HCT116 (cell line): ENCODE data around the gene SPAM1. TPM values are rescaled to one million over a fixed set of nuclear protein-coding genes. Genes with fewer than 3 reads are reported as not detected.

Experiments
- ATAC-seq: fragments of 200-7000 bp; cut with Tn5 transposase; 2 replicates; pipeline ENCODE4 v1.9.1; 2020; ENCODE audit warnings: mild to moderate bottlenecking, moderate library complexity
- BruUV-seq: library from RNA; stranded (reverse); fragments of 400-500 nt; replicated peaks from 2 replicates; lab custom pipeline; 2021; lab: Mats Ljungman, UMichigan
- CTCF ChIA-PET: fragments of 300-600 bp; sonication (Branson Sonifier 250); formaldehyde crosslinking; loops from one replicate; lab custom pipeline; 2021; ENCODE audit warnings: antibody characterized with exemption; lab: Charles Lee
- POLR2A ChIA-PET: fragments of 300-600, 350-600 bp; sonication (Branson Sonifier 250); formaldehyde crosslinking; loops from one replicate; lab custom pipeline; 2021; ENCODE audit warnings: antibody characterized with exemption; lab: Charles Lee
- RAD21 ChIA-PET, 2 experiments: fragments of 300-600 bp; sonication (Branson Sonifier 250); formaldehyde crosslinking; loops; one replicate each; lab custom pipeline; 2023; ENCODE audit warnings: low total read pairs in 2 of 2; ENCODE audit not compliant: uncharacterized antibody in 2 of 2, unreplicated experiment in 2 of 2, low non-redundant PET in 1 of 2; lab: Charles Lee
- DNase-seq: peaks from one replicate; pipeline ENCODE4 v3.0.0-alpha.2; 2010; ENCODE audit warnings: low read depth, low spot score
- H2AFZ ChIP-seq: fragments of 200-600 bp; shearing (Covaris generic), sonication (generic); 2 replicates; pipeline ENCODE4 v1.6.1; 2017; ENCODE audit warnings: low read depth, mixed run types, mixed read lengths, antibody characterized with exemption, low read length; ENCODE audit not compliant: poor library complexity, severe bottlenecking
- H3K27ac ChIP-seq: 2 replicates; pipeline ENCODE4 v1.5.1; 2012; ENCODE audit warnings: low read depth, low read length
- H3K27me3 ChIP-seq: fragments of 200-600 bp; sonication (generic); 2 replicates; pipeline ENCODE4 v1.6.1; 2016; ENCODE audit warnings: mixed run types, low read length, mixed read lengths; ENCODE audit not compliant: insufficient read depth
- H3K36me3 ChIP-seq, 2 experiments: fragments of 200-500 bp in 1 of 2; fragments of 200-600 bp in 1 of 2; sonication (Bioruptor generic) in 1 of 2; sonication (generic) in 1 of 2; 2 replicates each; pipeline versions ENCODE4 v1.5.1 to v1.6.1; 2014 to 2016; ENCODE audit warnings: low read length in 2 of 2, inconsistent platforms in 1 of 2, mixed read lengths in 1 of 2, mixed run types in 1 of 2; ENCODE audit not compliant: insufficient read depth in 2 of 2, control insufficient read depth in 1 of 2
- H3K4me1 ChIP-seq, 2 experiments: fragments of 200-600 bp in 1 of 2; sonication (generic) in 1 of 2; 2 replicates each; pipeline versions ENCODE4 v1.5.1 to v1.6.1; 2012 to 2017; ENCODE audit warnings: low read length in 2 of 2, inconsistent platforms in 1 of 2, mild to moderate bottlenecking in 1 of 2, mixed read lengths in 1 of 2, mixed run types in 1 of 2, moderate library complexity in 1 of 2; ENCODE audit not compliant: insufficient read depth in 2 of 2, control insufficient read depth in 1 of 2
- H3K4me2 ChIP-seq: fragments of 200-600 bp; sonication (generic); 2 replicates; pipeline ENCODE4 v1.6.1; 2017; ENCODE audit warnings: mixed run types, low read length, mixed read lengths
- H3K4me3 ChIP-seq, 2 experiments: fragments of 200-600 bp in 1 of 2; sonication (generic) in 1 of 2; replicated peaks in 1 of 2; 2 replicates each; pipeline ENCODE4 v1.5.1; 2011 to 2016; ENCODE audit warnings: low read length in 2 of 2, control low read depth in 1 of 2, low read depth in 1 of 2, mild to moderate bottlenecking in 1 of 2, mixed read lengths in 1 of 2, mixed run types in 1 of 2
- H3K79me2 ChIP-seq: fragments of 200-600 bp; sonication (generic); 2 replicates; pipeline ENCODE4 v1.6.1; 2017; ENCODE audit warnings: mild to moderate bottlenecking, mixed run types, low read length, moderate library complexity, mixed read lengths; ENCODE audit not compliant: insufficient read depth
- H3K9ac ChIP-seq: fragments of 200-600 bp; sonication (generic); 2 replicates; pipeline ENCODE4 v1.6.1; 2016; ENCODE audit warnings: low read length, mixed read lengths
- H3K9me2 ChIP-seq: fragments of 200-600 bp; sonication (generic), shearing (Covaris generic); 2 replicates; pipeline ENCODE4 v1.6.1; 2017; ENCODE audit warnings: mixed run types, mild to moderate bottlenecking, moderate library complexity; ENCODE audit not compliant: insufficient read depth
- H3K9me3 ChIP-seq, 2 experiments: fragments of 200-500 bp in 1 of 2; fragments of 200-600 bp in 1 of 2; sonication (Bioruptor generic) in 1 of 2; sonication (generic) in 1 of 2; 2 replicates each; pipeline ENCODE4 v1.6.1; 2014 to 2017; ENCODE audit warnings: low read length in 2 of 2, mixed read lengths in 2 of 2, inconsistent platforms in 1 of 2, low read depth in 1 of 2, mild to moderate bottlenecking in 1 of 2, mixed run types in 1 of 2, moderate library complexity in 1 of 2; ENCODE audit not compliant: control insufficient read depth in 1 of 2, insufficient read depth in 1 of 2
- H4K20me1 ChIP-seq: fragments of 200-600 bp; sonication (generic), shearing (Covaris generic); 2 replicates; pipeline ENCODE4 v1.6.1; 2017; ENCODE audit warnings: mixed run types, mild to moderate bottlenecking, moderate library complexity; ENCODE audit not compliant: insufficient read depth
- CBX3 ChIP-seq: IDR thresholded peaks from 2 replicates; pipeline ENCODE4 v1.6.1; 2012; ENCODE audit warnings: low read depth
- CEBPB ChIP-seq: IDR thresholded peaks from 2 replicates; pipeline ENCODE4 v1.6.1; 2012; ENCODE audit warnings: low read depth
- EGR1 ChIP-seq: IDR thresholded peaks from 2 replicates; pipeline ENCODE4 v1.6.1; 2012; ENCODE audit warnings: low read depth
- JUND ChIP-seq: IDR thresholded peaks from 2 replicates; pipeline ENCODE4 v1.6.1; 2012
- TCF7L2 ChIP-seq: IDR thresholded peaks from 2 replicates; pipeline ENCODE4 v1.7.0; 2011; ENCODE audit warnings: borderline replicate concordance, inconsistent platforms; ENCODE audit not compliant: insufficient read depth, insufficient read length; ENCODE audit errors: extremely low read depth
- intact Hi-C: fragments of 100-400 bp; cut with micrococcal nuclease; formaldehyde crosslinking; loops from 2 replicates; pipeline ENCODE4 v1.10.0; 2022
- total RNA-seq: library from RNA; stranded (reverse); gene quantifications from one replicate; pipeline ENCODE4 v1.2.1, GENCODE V29; 2021; ENCODE audit not compliant: unreplicated experiment
- TF ChIP-seq, protein P1 (sequence below): IDR thresholded peaks from 2 replicates; pipeline ENCODE4 v1.6.1; 2012; ENCODE audit warnings: low read depth
- TF ChIP-seq, protein P2 (sequence below): IDR thresholded peaks from 2 replicates; pipeline ENCODE4 v1.6.1; 2012
- TF ChIP-seq, protein P3 (sequence below), 3 experiments: fragments of 200-600 bp in 1 of 3; sonication (generic) in 1 of 3; IDR thresholded peaks in 2 of 3; conservative IDR thresholded peaks in 1 of 3; 2 replicates each; pipeline ENCODE4 v1.5.1; 2012 to 2017; ENCODE audit warnings: low read depth in 2 of 3, low read length in 2 of 3, antibody characterized with exemption in 1 of 3, borderline replicate concordance in 1 of 3, control low read depth in 1 of 3, mild to moderate bottlenecking in 1 of 3, mixed read lengths in 1 of 3, mixed run types in 1 of 3, moderate library complexity in 1 of 3; ENCODE audit not compliant: insufficient read depth in 1 of 3
- TF ChIP-seq, protein P4 (sequence below): IDR thresholded peaks from 2 replicates; pipeline ENCODE4 v1.6.1; 2012

The SPAM1 gene
- total RNA-seq, 1 experiment from 2014 or later: not detected

DNA sequence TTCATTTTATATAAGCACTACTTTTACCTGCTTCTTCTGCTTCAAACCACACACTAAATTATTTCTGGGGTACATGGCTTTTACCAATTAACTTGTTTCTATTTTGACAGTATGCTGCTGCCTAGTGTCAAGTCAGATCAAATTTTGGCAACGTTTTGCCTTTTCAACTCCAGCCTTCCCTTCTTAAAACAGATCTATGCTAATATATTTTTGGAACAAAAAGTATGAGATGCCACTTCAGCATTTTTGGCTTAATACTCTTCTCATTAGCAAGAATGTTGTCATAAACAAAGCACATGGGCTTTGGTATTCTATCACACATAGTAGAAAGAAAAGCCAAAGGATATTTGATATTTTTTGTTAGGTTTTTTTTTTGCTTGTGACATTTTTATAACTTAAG lies 47.8 kb downstream of the SPAM1 start:
- Histone ChIP-seq H2AFZ (no peak overlapping the region), H3K27me3 (no peaks in the 10 kb centered on the region), H3K79me2 (no peaks in the 10 kb centered on the region), H3K27ac (no peak overlapping the region), H3K36me3 (no peaks in the 10 kb centered on the region), H4K20me1 (no peaks in the 10 kb centered on the region), H3K4me1 (no peaks in the 10 kb centered on the region), H3K9ac (no peak overlapping the region), H3K4me2 (no peak overlapping the region), H3K9me2 (no peaks in the 10 kb centered on the region), H3K9me3 (no peaks in the 10 kb centered on the region), H3K4me3 (no peak overlapping the region)
- ChIA-PET RAD21 (no interaction called here), CTCF (no interaction called here), POLR2A (no interaction called here)
- TF ChIP-seq CEBPB: no peak
- TF ChIP-seq CBX3: no peak
- TF ChIP-seq, protein P1, sequence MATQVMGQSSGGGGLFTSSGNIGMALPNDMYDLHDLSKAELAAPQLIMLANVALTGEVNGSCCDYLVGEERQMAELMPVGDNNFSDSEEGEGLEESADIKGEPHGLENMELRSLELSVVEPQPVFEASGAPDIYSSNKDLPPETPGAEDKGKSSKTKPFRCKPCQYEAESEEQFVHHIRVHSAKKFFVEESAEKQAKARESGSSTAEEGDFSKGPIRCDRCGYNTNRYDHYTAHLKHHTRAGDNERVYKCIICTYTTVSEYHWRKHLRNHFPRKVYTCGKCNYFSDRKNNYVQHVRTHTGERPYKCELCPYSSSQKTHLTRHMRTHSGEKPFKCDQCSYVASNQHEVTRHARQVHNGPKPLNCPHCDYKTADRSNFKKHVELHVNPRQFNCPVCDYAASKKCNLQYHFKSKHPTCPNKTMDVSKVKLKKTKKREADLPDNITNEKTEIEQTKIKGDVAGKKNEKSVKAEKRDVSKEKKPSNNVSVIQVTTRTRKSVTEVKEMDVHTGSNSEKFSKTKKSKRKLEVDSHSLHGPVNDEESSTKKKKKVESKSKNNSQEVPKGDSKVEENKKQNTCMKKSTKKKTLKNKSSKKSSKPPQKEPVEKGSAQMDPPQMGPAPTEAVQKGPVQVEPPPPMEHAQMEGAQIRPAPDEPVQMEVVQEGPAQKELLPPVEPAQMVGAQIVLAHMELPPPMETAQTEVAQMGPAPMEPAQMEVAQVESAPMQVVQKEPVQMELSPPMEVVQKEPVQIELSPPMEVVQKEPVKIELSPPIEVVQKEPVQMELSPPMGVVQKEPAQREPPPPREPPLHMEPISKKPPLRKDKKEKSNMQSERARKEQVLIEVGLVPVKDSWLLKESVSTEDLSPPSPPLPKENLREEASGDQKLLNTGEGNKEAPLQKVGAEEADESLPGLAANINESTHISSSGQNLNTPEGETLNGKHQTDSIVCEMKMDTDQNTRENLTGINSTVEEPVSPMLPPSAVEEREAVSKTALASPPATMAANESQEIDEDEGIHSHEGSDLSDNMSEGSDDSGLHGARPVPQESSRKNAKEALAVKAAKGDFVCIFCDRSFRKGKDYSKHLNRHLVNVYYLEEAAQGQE: no peak
- TF ChIP-seq TCF7L2: no peak
- TF ChIP-seq, protein P2, sequence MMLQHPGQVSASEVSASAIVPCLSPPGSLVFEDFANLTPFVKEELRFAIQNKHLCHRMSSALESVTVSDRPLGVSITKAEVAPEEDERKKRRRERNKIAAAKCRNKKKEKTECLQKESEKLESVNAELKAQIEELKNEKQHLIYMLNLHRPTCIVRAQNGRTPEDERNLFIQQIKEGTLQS: no peak
- TF ChIP-seq JUND: no peak
- TF ChIP-seq, protein P3, sequence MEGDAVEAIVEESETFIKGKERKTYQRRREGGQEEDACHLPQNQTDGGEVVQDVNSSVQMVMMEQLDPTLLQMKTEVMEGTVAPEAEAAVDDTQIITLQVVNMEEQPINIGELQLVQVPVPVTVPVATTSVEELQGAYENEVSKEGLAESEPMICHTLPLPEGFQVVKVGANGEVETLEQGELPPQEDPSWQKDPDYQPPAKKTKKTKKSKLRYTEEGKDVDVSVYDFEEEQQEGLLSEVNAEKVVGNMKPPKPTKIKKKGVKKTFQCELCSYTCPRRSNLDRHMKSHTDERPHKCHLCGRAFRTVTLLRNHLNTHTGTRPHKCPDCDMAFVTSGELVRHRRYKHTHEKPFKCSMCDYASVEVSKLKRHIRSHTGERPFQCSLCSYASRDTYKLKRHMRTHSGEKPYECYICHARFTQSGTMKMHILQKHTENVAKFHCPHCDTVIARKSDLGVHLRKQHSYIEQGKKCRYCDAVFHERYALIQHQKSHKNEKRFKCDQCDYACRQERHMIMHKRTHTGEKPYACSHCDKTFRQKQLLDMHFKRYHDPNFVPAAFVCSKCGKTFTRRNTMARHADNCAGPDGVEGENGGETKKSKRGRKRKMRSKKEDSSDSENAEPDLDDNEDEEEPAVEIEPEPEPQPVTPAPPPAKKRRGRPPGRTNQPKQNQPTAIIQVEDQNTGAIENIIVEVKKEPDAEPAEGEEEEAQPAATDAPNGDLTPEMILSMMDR (IDR thresholded peaks at IDR 0.05 in 2 of 3, conservative IDR thresholded peaks at IDR 0.05 in 1 of 3; ENCODE audit: borderline replicate concordance in 1 of 3, insufficient read depth in 1 of 3, low read depth in 2 of 3, low read length in 2 of 3): no peak
- TF ChIP-seq, protein P4, sequence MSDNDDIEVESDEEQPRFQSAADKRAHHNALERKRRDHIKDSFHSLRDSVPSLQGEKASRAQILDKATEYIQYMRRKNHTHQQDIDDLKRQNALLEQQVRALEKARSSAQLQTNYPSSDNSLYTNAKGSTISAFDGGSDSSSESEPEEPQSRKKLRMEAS: no peak
- no peak for TF ChIP-seq EGR1
- ATAC-seq: no peak
- intact Hi-C loops: no loop called here
- no peak for DNase-seq
- BruUV-seq: no TSS peak
